Measurements from ENCODE around the gene CD248.
"Not testable (repeated sequence)": the region's sequence is repeated elsewhere in the genome, so short reads cannot be mapped to it uniquely, and the experiment has no call there.

CD248 gene

DNA sequence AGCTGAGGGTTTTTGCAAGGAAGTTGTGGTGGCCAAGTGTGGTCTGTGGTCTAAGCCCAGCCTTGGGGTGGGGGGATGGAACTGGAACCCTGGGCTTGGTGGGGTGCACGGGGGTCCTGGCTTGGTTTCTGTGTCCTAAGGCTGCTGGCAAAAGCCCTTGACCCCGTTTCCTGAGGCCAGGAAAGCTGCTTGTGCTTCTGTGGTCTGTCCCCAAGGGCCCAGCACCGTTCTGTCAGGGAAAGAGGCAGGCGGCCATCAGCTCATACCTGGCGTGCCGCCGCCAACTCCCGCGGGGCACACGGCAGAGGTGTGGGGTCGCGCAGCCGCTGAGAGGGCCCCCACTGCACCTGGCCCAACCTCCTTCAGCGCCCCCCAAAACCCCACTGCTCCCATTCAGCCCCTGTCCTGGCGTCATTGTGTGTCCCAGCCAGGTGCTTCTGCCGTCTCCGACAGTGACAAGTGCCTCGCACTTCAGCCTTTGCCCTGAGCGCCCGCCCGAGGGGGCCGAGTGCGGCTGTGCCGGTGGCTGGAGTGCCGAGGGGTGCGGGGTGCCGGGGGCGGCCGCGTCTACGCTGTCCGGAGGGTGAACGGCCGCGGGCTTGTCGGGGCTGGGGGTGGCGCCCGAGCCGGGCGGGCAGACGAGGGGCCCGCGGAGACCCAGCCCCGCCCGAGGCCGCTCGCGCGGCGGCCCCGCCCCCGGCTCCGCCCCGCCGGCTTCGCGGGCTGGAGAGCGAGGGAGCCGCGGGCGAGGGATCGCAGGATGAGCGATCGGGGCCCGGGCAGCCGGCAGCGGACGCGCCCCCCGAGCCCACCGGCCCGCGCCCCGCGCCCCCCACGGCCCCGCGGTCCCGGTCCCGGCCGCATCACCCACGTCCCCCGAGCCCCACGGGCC lies 39.1 kb downstream of the CD248 start, which contains the start of gene CNIH2:
CNIH2 (plus strand) TSS at position 705 of the 892 bp plus-strand sequence. CDS start 282 bp downstream, outside the sequence.
- peaks cover 25% of the 10 kb centered on the region for H3K36me3 ChIP-seq (ENCODE audit: low read depth)
- ATAC-seq (ENCODE audit: low read depth): peak; percentile 16; the same call in 2 of the 3 replicates
- TF ChIP-seq CTCF (IDR thresholded peaks at IDR 0.05; ENCODE audit: poor library complexity, severe bottlenecking): no peak
- H3K4me1 ChIP-seq (ENCODE audit: insufficient read depth, poor library complexity, severe bottlenecking): no peaks in the 10 kb centered on the region
- no peaks in the 10 kb centered on the region for H3K9me3 ChIP-seq (ENCODE audit: severe bottlenecking)
- H3K27ac ChIP-seq (ENCODE audit: poor library complexity, severe bottlenecking): no peak within 1 kb of the TSS
- H3K4me3 ChIP-seq (ENCODE audit: severe bottlenecking): peak within 1 kb of the TSS; percentile 32
- no peaks in the 10 kb centered on the region for H3K27me3 ChIP-seq (ENCODE audit: insufficient read depth, poor library complexity, severe bottlenecking)
- DNase-seq (ENCODE audit: low spot score): no peak

GRCh38 chr11:66277064-66277463 lies 39.8 kb downstream of the CD248 start:
- not testable (repeated sequence) for ATAC-seq (ENCODE audit: low read depth); H3K4me1 ChIP-seq (ENCODE audit: insufficient read depth, poor library complexity, severe bottlenecking); H3K4me3 ChIP-seq (ENCODE audit: severe bottlenecking); H3K9me3 ChIP-seq (ENCODE audit: severe bottlenecking); H3K27ac ChIP-seq (ENCODE audit: poor library complexity, severe bottlenecking); H3K27me3 ChIP-seq (ENCODE audit: insufficient read depth, poor library complexity, severe bottlenecking); DNase-seq (ENCODE audit: low spot score)
- H3K36me3 ChIP-seq (ENCODE audit: low read depth): peaks cover 31% of the 10 kb centered on the region

DNA sequence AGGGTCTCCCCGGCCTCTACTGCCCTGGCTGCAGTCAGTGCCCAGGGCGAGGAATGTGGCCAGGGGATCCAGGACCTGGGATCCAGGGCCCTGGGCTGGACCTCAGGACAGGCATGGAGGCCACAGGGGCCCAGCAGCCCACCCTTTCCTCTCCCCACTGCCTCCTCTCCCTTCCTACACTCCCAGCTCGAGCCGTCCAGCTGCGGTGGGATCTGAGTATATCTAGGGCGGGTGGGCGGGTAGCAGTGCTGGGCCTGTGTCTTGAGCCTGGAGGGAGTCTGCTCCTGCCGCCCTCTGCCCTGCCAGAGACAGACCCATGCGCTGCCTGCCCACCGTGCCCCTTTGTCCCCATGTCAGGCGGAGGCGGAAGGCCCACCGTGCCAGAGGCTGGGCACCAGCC lies 40.2 kb downstream of the CD248 start:
- not testable (repeated sequence) for H3K27me3 ChIP-seq (ENCODE audit: insufficient read depth, poor library complexity, severe bottlenecking); H3K9me3 ChIP-seq (ENCODE audit: severe bottlenecking); H3K4me1 ChIP-seq (ENCODE audit: insufficient read depth, poor library complexity, severe bottlenecking); H3K27ac ChIP-seq (ENCODE audit: poor library complexity, severe bottlenecking); H3K4me3 ChIP-seq (ENCODE audit: severe bottlenecking); DNase-seq (ENCODE audit: low spot score); ATAC-seq (ENCODE audit: low read depth)
- peaks cover 36% of the 10 kb centered on the region for H3K36me3 ChIP-seq (ENCODE audit: low read depth)

DNA sequence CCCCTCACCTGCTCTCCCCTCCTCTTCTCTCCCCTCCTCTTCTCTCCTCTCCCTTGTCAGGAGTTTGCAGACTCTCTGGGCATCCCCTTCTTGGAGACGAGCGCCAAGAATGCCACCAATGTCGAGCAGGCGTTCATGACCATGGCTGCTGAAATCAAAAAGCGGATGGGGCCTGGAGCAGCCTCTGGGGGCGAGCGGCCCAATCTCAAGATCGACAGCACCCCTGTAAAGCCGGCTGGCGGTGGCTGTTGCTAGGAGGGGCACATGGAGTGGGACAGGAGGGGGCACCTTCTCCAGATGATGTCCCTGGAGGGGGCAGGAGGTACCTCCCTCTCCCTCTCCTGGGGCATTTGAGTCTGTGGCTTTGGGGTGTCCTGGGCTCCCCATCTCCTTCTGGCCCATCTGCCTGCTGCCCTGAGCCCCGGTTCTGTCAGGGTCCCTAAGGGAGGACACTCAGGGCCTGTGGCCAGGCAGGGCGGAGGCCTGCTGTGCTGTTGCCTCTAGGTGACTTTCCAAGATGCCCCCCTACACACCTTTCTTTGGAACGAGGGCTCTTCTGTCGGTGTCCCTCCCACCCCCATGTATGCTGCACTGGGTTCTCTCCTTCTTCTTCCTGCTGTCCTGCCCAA lies 40.7 kb downstream of the CD248 start:
- ATAC-seq (ENCODE audit: low read depth) (no peak), DNase-seq (ENCODE audit: low spot score) (peak; percentile 50)
- H3K27me3 ChIP-seq (ENCODE audit: insufficient read depth, poor library complexity, severe bottlenecking): no peaks in the 10 kb centered on the region
- H3K27ac ChIP-seq (ENCODE audit: poor library complexity, severe bottlenecking): no peak overlapping the region
- peaks cover 36% of the 10 kb centered on the region for H3K36me3 ChIP-seq (ENCODE audit: low read depth)
- H3K4me1 ChIP-seq (ENCODE audit: insufficient read depth, poor library complexity, severe bottlenecking): no peaks in the 10 kb centered on the region
- H3K9me3 ChIP-seq (ENCODE audit: severe bottlenecking): no peaks in the 10 kb centered on the region
- H3K4me3 ChIP-seq (ENCODE audit: severe bottlenecking): no peak overlapping the region
- TF ChIP-seq CTCF (IDR thresholded peaks at IDR 0.05; ENCODE audit: poor library complexity, severe bottlenecking): no peak

- DNase-seq (ENCODE audit: low spot score) (peak; percentile 34), ATAC-seq (ENCODE audit: low read depth) (no peak)
- Histone ChIP-seq H3K4me1 (ENCODE audit: insufficient read depth, poor library complexity, severe bottlenecking) (no peaks in the 10 kb centered on the region), H3K9me3 (ENCODE audit: severe bottlenecking) (no peaks in the 10 kb centered on the region), H3K4me3 (ENCODE audit: severe bottlenecking) (no peak overlapping the region), H3K27ac (ENCODE audit: poor library complexity, severe bottlenecking) (no peak overlapping the region), H3K27me3 (ENCODE audit: insufficient read depth, poor library complexity, severe bottlenecking) (no peaks in the 10 kb centered on the region), H3K36me3 (ENCODE audit: low read depth) (peaks cover 43% of the 10 kb centered on the region)
- TF ChIP-seq CTCF (IDR thresholded peaks at IDR 0.05; ENCODE audit: poor library complexity, severe bottlenecking): no peak
Measured at GRCh38 chr11:66275396-66275795, 41.4 kb downstream of the CD248 start.
